Stromal cell of bone marrow (primary cell): ENCODE data around the gene TTC9B.

Experiments
- DNase-seq: peaks from one replicate; pipeline ENCODE4 v3.0.0-alpha.2; 2012; ENCODE audit warnings: low read depth

TTC9B gene

DNA sequence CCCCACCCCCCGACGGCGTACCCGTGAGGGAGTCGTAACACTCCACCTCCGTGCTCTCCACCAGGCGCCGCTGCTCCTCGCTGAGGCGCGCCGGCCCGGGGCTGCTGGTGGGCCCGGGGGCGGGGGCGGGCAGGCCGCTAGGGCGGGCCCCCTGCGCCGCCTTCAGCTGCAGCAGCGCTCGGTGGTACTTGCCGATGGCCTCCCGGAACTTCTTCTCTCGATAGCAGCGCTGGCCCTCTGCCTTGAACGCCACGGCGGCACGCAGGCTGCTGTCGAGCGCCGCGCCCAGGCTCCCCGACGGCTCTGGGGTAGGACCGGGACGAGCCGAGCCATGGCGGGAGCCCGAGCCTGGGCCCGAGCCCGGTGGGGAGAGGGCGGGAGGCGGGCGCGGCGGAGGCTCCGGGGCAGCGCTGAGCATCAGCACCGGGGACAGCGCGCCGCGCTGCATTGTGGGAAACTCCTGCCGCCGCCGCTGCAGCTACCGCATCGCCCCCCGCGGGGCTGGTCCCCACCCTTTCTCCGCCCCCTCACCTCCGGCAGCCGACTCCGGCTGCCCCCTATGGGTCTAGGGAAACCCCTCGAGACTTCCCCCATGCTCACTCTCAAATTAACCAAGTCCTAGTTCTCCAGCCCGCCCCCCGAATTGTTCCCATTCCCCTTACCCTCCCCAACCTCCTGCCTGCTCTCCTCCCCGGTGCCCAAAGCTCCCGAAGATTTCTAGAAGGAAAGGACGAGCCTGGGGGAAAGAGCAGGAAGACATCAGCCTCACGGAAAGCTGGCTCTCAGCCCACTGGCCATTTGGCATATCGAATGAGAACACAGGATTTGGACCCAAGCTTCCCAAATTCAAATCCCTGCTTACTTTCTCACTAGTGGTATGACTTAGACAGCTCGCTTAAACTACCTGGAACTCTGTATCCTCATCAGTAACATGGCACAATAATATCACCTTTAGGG, at the start of gene TTC9B:
Gene TTC9B (minus strand): TSS at position 451 of the 957 bp plus-strand sequence. CDS start 3 bp downstream, at position 448.
- no peak for DNase-seq

- DNase-seq: no peak
Observed at GRCh38 chr19:40267601-40267997, 49.4 kb upstream of the TTC9B start.

DNA sequence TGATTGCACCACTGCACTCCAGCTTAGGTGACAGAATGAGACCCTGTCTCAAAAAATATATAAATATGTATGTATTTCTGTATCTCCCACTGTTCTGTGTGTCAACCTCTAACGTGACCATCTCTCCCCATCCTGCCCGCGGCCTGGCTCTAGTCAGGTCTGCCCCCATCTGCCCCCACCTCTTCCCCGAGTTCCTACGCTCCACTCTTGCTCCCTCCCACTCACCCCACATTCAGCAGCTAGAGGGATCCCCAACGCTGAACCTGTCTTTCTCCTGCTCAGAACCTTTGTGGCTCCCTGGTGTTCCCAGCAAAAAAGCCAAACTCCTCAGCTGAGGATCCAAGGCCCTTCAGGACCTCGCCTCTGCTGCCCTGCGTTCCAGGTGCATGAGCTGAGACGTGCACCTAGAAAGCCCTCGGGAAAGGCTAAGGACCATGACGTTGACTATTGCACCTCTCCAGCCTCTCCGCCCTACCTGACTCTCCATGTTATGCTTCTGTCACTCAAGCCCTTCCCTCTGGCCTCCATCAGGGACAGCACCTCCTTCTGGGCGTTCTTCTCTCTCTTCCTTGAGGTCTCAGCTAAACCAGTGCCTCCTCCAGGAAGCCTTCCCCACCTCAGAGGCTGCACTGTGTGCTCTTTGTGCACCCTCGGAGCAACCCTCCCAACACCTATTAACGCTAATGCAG, 48.9 kb upstream of the TTC9B start:
- no peak for DNase-seq

DNA sequence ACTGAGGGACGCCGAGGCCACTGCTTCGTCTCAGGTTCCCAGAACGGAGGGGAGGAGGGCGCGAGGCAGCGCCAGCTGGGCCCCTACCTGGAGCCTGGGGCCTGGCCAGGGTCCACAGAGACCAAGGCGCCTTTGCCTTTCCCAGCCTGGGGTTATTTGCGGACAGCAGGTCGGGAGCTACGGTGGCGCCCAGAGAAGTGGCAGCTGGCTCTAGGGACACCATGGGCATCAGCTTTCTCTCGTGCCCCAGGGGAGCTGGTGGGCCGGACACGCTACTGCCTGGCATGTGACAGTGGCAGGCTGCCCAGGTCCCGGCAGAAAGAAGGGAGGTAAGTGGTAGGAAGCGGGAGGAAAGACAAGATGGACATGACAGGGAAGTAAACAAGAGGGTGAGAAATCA, 47.9 kb upstream of the TTC9B start:
- no peak for DNase-seq

DNA sequence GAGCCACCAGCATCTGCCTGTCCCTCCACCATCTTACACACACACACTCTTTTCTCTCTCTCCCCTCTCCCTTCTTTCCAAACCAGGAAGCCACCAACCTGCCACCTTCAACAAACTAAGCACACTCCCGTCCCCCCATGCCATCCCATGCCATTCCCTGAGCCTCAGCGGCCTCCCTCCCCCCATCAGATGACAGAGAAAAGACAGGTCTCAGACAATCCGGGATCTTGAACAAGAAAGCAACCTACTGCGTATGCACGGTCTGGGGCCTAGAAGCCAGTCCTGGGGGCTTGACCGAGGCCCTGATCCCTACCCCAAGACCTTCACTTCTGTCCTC, 47.5 kb upstream of the TTC9B start:
- DNase-seq: no peak

GRCh38 chr19:40265055-40265762, 47.0 kb upstream of the TTC9B start:
- no peak for DNase-seq

DNA sequence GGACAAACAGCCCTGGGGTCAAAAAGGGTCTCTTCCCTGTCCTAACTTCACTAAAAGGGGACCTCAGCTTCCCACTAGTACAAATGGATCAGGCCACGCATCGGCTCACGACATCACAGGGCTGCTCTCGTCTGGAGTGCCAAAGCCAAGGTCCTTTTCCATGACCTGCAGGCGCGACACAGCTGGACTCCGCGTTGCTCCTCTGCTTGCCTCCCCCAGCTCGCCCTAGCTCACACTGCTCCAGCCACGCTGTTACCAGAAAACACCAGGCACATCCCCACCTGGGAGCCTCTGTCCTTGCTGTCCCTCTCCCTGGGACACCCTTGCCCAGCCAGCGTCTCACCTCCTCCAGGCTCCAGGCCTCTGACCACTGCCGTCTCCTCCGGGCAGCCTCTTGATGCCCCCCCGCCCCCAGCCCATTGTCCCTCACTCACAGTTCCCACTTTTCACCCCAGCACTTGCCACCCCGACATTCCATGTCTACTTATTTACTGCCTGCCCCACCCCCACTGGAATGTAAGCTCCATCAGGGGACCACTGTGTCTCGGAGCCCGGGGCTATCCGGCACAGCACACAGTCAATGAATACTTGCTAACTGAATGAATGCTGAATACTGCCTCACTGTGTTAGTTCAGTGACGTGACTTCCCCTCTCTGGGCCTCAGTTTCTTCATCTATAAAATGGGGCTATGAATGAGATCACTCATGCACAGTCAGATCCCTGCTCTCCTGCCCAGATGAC, 46.3 kb upstream of the TTC9B start:
- DNase-seq: no peak

- no peak for DNase-seq
Observed at GRCh38 chr19:40263440-40264313, 45.5 kb upstream of the TTC9B start.

DNA sequence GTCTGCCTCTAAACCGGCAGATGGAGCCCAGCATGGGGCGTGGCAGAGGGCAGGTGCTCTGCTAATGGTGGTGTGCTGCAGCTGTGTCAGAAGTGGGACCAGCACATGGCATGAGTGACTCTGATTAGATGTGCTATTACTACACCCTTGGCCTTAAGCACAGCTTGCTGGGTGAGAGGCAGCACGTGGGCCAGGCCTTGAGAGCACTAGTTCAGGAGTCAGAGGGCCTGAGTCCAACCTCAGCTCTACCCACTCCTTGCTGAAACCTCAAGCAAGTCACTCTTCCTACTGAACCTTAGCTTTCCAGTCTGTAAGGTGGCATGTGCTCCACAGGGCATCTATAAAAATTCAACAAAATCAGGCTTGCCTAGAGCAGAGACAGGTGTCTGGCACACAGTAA, 44.2 kb upstream of the TTC9B start:
- DNase-seq: no peak

GRCh38 chr19:40261631-40262030, 43.4 kb upstream of the TTC9B start:
- no peak for DNase-seq

DNA sequence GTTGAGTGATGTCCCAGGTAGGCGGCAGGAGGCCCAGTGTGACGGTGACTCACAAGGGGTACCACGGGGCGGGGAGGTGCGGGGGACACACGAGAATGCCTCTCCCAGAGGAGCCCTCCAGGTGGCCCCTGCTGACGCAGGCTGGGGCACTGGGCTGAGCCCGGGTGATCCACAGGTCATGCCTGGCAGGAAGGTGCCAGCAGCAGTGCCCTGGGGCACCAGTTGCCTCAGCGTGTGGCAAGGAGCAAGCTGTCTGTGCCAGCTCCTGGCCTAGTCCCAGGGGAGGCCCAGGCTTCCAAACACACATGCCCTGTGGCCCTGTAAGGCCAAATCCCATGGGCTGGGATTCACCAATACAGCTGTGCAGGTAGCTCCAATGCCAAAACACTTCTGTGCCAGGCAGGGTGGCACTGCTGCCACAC, 38.9 kb upstream of the TTC9B start:
- DNase-seq: no peak

DNA sequence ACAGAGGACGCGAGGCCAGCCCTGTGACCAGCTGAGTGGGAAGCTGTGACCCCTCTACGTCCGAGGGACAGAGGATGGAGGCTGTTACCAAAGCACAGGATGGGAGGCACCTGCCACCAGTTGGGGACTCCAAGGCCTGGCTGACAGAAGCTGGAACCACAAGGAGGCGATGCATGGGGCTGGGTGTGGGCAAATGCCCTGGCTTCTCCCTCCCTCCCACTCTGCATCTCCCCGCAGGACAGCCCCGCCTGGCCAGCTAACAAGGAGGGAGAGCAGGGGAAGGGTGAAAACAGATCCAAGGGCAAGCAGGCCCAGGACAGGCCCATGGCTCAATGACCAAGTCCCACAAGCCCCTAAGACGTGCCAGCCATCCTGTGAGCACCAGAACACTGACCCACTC, 38.3 kb upstream of the TTC9B start:
- no peak for DNase-seq

- DNase-seq: no peak
Observed at GRCh38 chr19:40255619-40256166, 37.5 kb upstream of the TTC9B start.

- DNase-seq: no peak
Observed at GRCh38 chr19:40254714-40255418, 36.7 kb upstream of the TTC9B start.

GRCh38 chr19:40253611-40254092, 35.5 kb upstream of the TTC9B start:
- DNase-seq: no peak

DNA sequence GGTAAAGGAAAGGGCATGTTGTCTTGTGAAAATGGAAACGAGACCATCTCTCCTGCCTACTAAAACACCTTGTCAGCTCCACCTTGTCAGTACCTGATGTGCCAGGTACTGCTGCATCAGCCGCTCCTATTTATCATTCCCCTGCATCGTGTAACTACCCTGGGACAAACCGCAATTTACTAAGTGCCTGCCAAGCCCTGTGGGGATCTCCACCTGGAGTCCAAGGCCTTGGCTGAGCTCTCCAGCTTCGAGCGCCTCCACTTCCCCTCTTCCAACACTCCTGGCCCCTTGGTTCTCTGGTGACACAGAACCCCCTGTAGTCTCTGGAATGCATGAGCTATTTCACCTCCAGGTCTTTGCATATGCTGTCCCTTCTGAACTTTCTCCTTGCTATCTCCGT, 34.2 kb upstream of the TTC9B start:
- DNase-seq: no peak

DNA sequence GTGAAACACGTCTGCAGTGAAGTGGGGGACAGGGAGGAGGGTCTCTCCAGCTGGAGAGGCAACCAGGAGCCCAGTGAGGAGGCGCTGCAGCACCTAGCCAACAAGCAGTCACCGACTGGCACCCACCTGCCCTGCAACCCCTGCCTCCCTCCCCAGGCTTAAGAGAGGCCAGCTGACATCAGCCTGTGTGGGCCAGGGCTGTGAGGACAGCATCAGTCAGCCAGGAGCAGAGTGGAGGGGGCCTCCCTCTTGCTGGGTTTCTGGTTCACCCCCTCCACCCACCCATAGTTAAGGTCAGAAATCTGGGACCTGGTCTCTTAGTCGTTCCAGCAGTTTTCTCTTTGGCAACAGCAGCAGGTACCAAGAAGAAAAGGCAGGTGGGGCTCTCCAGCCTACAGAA, 33.8 kb upstream of the TTC9B start:
- DNase-seq: no peak

GRCh38 chr19:40251244-40251643, 33.1 kb upstream of the TTC9B start:
- no peak for DNase-seq

DNA sequence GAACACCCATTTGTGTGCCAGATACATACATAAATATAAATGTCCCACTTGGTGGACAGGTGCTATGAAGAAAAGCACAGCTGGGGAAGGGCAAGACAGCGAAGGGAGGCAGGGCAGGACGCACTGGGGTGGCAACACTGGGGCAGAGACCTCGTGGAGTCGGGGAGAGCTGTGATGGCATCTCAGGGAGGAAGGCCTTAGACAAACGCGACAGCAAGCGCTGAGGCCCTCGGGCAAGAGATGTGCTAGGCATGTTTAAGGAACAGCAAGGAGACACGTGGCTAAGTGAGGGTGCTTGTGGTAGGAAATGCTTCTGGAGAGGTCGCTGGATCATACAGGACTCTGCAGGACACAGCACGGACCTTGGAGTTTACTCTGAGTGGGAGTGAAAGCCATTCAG, 31.6 kb upstream of the TTC9B start:
- DNase-seq: no peak

DNA sequence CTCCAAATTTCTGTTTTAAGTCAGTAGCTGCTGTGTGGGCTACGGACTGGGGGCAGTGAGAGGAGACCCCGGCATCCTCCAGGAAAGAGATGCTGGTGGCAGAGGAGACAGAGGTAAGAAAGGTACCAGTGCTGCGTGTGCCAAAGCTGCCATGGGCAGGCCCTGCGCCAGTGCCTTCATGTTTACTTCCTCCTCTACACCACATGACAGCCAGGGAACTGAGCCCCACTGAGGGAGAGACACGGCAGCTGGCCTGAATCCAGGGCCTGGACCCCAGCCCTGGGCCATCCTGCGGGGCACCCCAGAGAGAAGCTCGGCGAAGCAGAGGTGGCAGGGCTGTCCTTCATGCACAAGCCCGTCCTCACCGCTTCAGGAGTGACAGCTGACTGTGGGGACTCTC, 31.0 kb upstream of the TTC9B start:
- no peak for DNase-seq
